A549 (cell line): ENCODE data around the gene CCDC57. TPM values are rescaled to one million over a fixed set of nuclear protein-coding genes. Genes with fewer than 3 reads are reported as not detected.
"Not testable (repeated sequence)": the region's sequence is repeated elsewhere in the genome, so short reads cannot be mapped to it uniquely, and the experiment has no call there.

Source experiments
- ATAC-seq, 2 experiments: fragments of 200-7000 bp in 1 of 2; fragments of >200 bp in 1 of 2; cut with Nextera tagmentation in 1 of 2; cut with Tn5 transposase in 1 of 2; 3 replicates each; pipeline versions ENCODE4 v1.8.0 to v1.9.1; 2018 to 2020; ENCODE audit warnings: mild to moderate bottlenecking in 1 of 2, moderate library complexity in 1 of 2
- CTCF ChIA-PET: fragments of 300-600 bp; sonication (Branson Sonifier 250); formaldehyde crosslinking; extraction: SDS; loops from one replicate; lab custom pipeline; 2021; ENCODE audit warnings: antibody characterized with exemption, inconsistent platforms; lab: Yijun Ruan, JAX
- POLR2A ChIA-PET: fragments of 350-600 bp; formaldehyde crosslinking; extraction: SDS; loops from one replicate; lab custom pipeline; 2021; ENCODE audit warnings: antibody characterized with exemption, inconsistent platforms; lab: Yijun Ruan, JAX
- DNase-seq, 2 experiments: peaks; one replicate each; pipeline versions ENCODE4 v3.0.0 to v3.0.0-alpha.2; 2011 to 2016; ENCODE audit warnings: low read depth in 1 of 2, low spot score in 1 of 2
- FAIRE-seq: peaks from 2 replicates; lab custom pipeline; 2011; peaks lifted over from hg19 to GRCh38; lab: Jason Lieb, UNC
- H3K27ac ChIP-seq, 2 experiments: fragments of >200 bp; sonication (Bioruptor Twin); formaldehyde crosslinking; 3 replicates each; pipeline ENCODE4 v1.5.1; 2016 to 2017
- H3K4me1 ChIP-seq: fragments of >200 bp; sonication (Bioruptor Twin); formaldehyde crosslinking; 3 replicates; pipeline ENCODE4 v1.6.1; 2016
- H3K4me2 ChIP-seq: fragments of >200 bp; sonication (Bioruptor Twin); formaldehyde crosslinking; 3 replicates; pipeline ENCODE4 v1.6.1; 2016
- H3K4me3 ChIP-seq: fragments of >200 bp; sonication (Bioruptor Twin); formaldehyde crosslinking; 3 replicates; pipeline ENCODE4 v1.5.1; 2016
- H3K9me3 ChIP-seq: fragments of >200 bp; sonication (Bioruptor Twin); formaldehyde crosslinking; 3 replicates; pipeline ENCODE4 v1.6.1; 2016
- ATOH8 ChIP-seq: fragments of 250-450 bp; sonication (Bioruptor Pico); IDR thresholded peaks from 2 replicates; pipeline ENCODE4 v1.5.0; 2020; ENCODE audit warnings: low read depth, mild to moderate bottlenecking, moderate library complexity
- CBX8 ChIP-seq: fragments of 200-600 bp; sonication (generic); IDR thresholded peaks from 2 replicates; pipeline ENCODE4 v1.6.1; 2016
- CHD4 ChIP-seq: fragments of 200-600 bp; sonication (generic); IDR thresholded peaks from 2 replicates; pipeline ENCODE4 v1.6.1; 2016; ENCODE audit warnings: antibody characterized with exemption, mild to moderate bottlenecking, borderline replicate concordance
- CTCF ChIP-seq: fragments of >200 bp; sonication (Bioruptor Twin); formaldehyde crosslinking; IDR thresholded peaks from 3 replicates; pipeline ENCODE4 v1.5.1; 2016
- E2F6 ChIP-seq: IDR thresholded peaks from 2 replicates; pipeline ENCODE4 v1.6.1; 2012; ENCODE audit warnings: low read depth, borderline replicate concordance
- FOSL2 ChIP-seq, 2 experiments: fragments of 450-650 bp in 1 of 2; fragments of >200 bp in 1 of 2; sonication (Bioruptor Twin) in 1 of 2; formaldehyde crosslinking; IDR thresholded peaks; 2 replicates each; pipeline versions ENCODE4 v1.5.0 to v1.6.1; 2016 to 2020; ENCODE audit warnings: mild to moderate bottlenecking in 1 of 2, moderate library complexity in 1 of 2
- FOXS1 ChIP-seq: fragments of 250-450 bp; sonication (Bioruptor Pico); IDR thresholded peaks from 2 replicates; pipeline ENCODE4 v1.5.0; 2020; ENCODE audit warnings: mild to moderate bottlenecking, moderate library complexity
- HDAC2 ChIP-seq: fragments of 200-600 bp; sonication (generic); IDR thresholded peaks from 2 replicates; pipeline ENCODE4 v1.6.1; 2016
- HES2 ChIP-seq: fragments of >200 bp; sonication (Bioruptor Twin); formaldehyde crosslinking; IDR thresholded peaks from 2 replicates; pipeline ENCODE4 v1.6.1; 2016
- HOXA7 ChIP-seq: fragments of 250-450 bp; sonication (Bioruptor Pico); IDR thresholded peaks from 2 replicates; pipeline ENCODE4 v1.5.0; 2020; ENCODE audit warnings: mild to moderate bottlenecking, moderate library complexity
- JUNB ChIP-seq: fragments of >200 bp; sonication (Bioruptor Twin); formaldehyde crosslinking; IDR thresholded peaks from 2 replicates; pipeline ENCODE4 v1.6.1; 2016
- MAFK ChIP-seq: fragments of 450-650 bp; IDR thresholded peaks from 2 replicates; pipeline ENCODE4 v1.6.1; 2014; ENCODE audit not compliant: partially characterized antibody
- NPAS2 ChIP-seq: fragments of 250-450 bp; sonication (Bioruptor Pico); IDR thresholded peaks from 2 replicates; pipeline ENCODE4 v1.8.0; 2022; ENCODE audit warnings: mild to moderate bottlenecking, moderate library complexity, borderline replicate concordance
- PBX3 ChIP-seq: IDR thresholded peaks from 2 replicates; pipeline ENCODE4 v1.6.1; 2012
- POLR2AphosphoS2 ChIP-seq: conservative IDR thresholded peaks from 2 replicates; pipeline ENCODE4 v1.6.1; 2012; ENCODE audit warnings: low read length, improper control_type of control experiment, inconsistent platforms
- RAD21 ChIP-seq, 2 experiments: fragments of >200 bp in 1 of 2; sonication (Bioruptor Twin) in 1 of 2; formaldehyde crosslinking in 1 of 2; IDR thresholded peaks in 1 of 2; conservative IDR thresholded peaks in 1 of 2; 2 replicates in 1 of 2; 3 replicates in 1 of 2; pipeline ENCODE4 v1.6.1; 2012 to 2018; ENCODE audit warnings: inconsistent platforms in 1 of 2
- RARB ChIP-seq: fragments of 250-450 bp; sonication (Bioruptor Pico); IDR thresholded peaks from 2 replicates; pipeline ENCODE4 v1.8.0; 2021; ENCODE audit warnings: mild to moderate bottlenecking, moderate library complexity
- SMC3 ChIP-seq: fragments of >200 bp; sonication (Bioruptor Twin); formaldehyde crosslinking; IDR thresholded peaks from 3 replicates; pipeline ENCODE4 v1.6.1; 2018; ENCODE audit warnings: inconsistent platforms
- TP53 ChIP-seq: fragments of 250-450 bp; sonication (Bioruptor Pico); IDR thresholded peaks from 2 replicates; pipeline ENCODE4 v1.5.0; 2021; ENCODE audit warnings: mild to moderate bottlenecking, moderate library complexity
- USF2 ChIP-seq: fragments of 450-650 bp; IDR thresholded peaks from 2 replicates; pipeline ENCODE4 v1.6.1; 2014; ENCODE audit warnings: antibody characterized with exemption
- ZSCAN20 ChIP-seq: fragments of 250-450 bp; sonication (Bioruptor Pico); IDR thresholded peaks from 2 replicates; pipeline ENCODE4 v1.8.0; 2022; ENCODE audit warnings: mild to moderate bottlenecking, moderate library complexity
- WGBS: methylation state at CpG from one replicate; pipeline ENCODE4 v1.1.6; 2017; ENCODE audit errors: missing lambda C conversion rate; 5-methylcytosine and 5-hydroxymethylcytosine counted together
- polyA plus RNA-seq, 4 experiments: library from polyadenylated mRNA; depleted of rRNA in 3 of 4; stranded (reverse); fragments of >200 nt; fragmentation: RNase III in 1 of 4; extraction: RNeasy Plus Mini Kit Qiagen cat#74134 plus additional on column Dnase treatment in 1 of 4; gene quantifications; 2 replicates in 3 of 4; 3 replicates in 1 of 4; pipeline ENCODE4 v1.2.3, GENCODE V29; 2011 to 2017

CCDC57 gene
- polyA plus RNA-seq, 2 of the 4 experiments (the other 2 are of a cell fraction), result 18.2 to 18.5 TPM

- FAIRE-seq (no peak), ATAC-seq (no peak), DNase-seq (no peak)
- H3K9me3 ChIP-seq, result no peaks in the 10 kb centered on the region
- 0 out of 3 replicates have a peak, but pooled peaks cover 6% of the 10 kb centered on the region for H3K4me1 ChIP-seq
- TF ChIP-seq ZSCAN20 (CRISPR knock-in tag) (no peak), HES2 (no peak), NPAS2 (CRISPR knock-in tag) (no peak), CHD4 (no peak)
- CTCF ChIA-PET, result interaction anchor here (0.8 to 6.9 kb wide), 8 partner anchors 8 to 66 kb away, joined by 3 to 49 read pairs (median 6); no protein-coding TSS in a partner anchor
- no peak overlapping the region for H3K4me3 ChIP-seq
- 96% methylated on average over 14 of the region's 14 CpGs for WGBS
- no peak overlapping the region for H3K27ac ChIP-seq
- POLR2A ChIA-PET, result interaction anchor here (1.2 kb wide), 1 partner anchor 42 kb away, joined by 3 read pairs; no protein-coding TSS in a partner anchor
- H3K4me2 ChIP-seq, result no peak overlapping the region
Measured at GRCh38 chr17:82256242-82256885, 43.7 kb upstream of the CCDC57 start.

GRCh38 chr17:82255402-82255972 is 42.8 kb upstream of the CCDC57 start:
- Histone ChIP-seq H3K4me1 (0 out of 3 replicates have a peak, but pooled peaks cover 6% of the 10 kb centered on the region), H3K9me3 (no peaks in the 10 kb centered on the region), H3K4me3 (no peak overlapping the region), H3K27ac (no peak overlapping the region), H3K4me2 (no peak overlapping the region)
- ATAC-seq, result no peak
- POLR2A ChIA-PET, result interaction anchor here (1.0 to 1.5 kb wide), 2 partner anchors 9 to 12 kb away, joined by 3 to 5 read pairs; no protein-coding TSS in a partner anchor
- FAIRE-seq, result no peak
- WGBS, result 91% methylated on average over 15 of the region's 15 CpGs
- DNase-seq, result no peak
- CTCF ChIA-PET, result interaction anchor here (0.7 to 6.9 kb wide), 9 partner anchors 8 to 67 kb away, joined by 3 to 49 read pairs (median 5); no protein-coding TSS in a partner anchor
- TF ChIP-seq CHD4 (no peak), SMC3 (no peak), TP53 (no peak), MAFK (no peak), HDAC2 (no peak), FOSL2 (IDR thresholded peaks at IDR 0.05) (no peak), FOSL2 (CRISPR knock-in tag; IDR thresholded peaks at IDR 0.05) (no peak), HOXA7 (CRISPR knock-in tag) (no peak), ZSCAN20 (CRISPR knock-in tag) (no peak), JUNB (no peak), CTCF (no peak), FOXS1 (CRISPR knock-in tag) (no peak), CBX8 (no peak), E2F6 (no peak), RARB (CRISPR knock-in tag) (no peak), USF2 (no peak), ATOH8 (CRISPR knock-in tag) (no peak), PBX3 (no peak), POLR2AphosphoS2 (no peak), RAD21 (conservative IDR thresholded peaks at IDR 0.05 in 1 of 2, IDR thresholded peaks at IDR 0.05 in 1 of 2) (no peak)
- TF ChIP-seq, all 56 proteins: peak for 0

GRCh38 chr17:82254746-82255145 is 42.1 kb upstream of the CCDC57 start:
- FAIRE-seq, H3K4me2 ChIP-seq, H3K4me1 ChIP-seq, H3K4me3 ChIP-seq, DNase-seq, ATAC-seq, H3K9me3 ChIP-seq, H3K27ac ChIP-seq: not testable (repeated sequence)
- ChIA-PET CTCF (interaction anchor here (0.7 to 6.9 kb wide), 9 partner anchors 8 to 66 kb away, joined by 3 to 49 read pairs (median 5); no protein-coding TSS in a partner anchor), POLR2A (interaction anchor here (0.6 to 1.5 kb wide), 3 partner anchors 10 to 13 kb away, joined by 3 to 5 read pairs (median 3); no protein-coding TSS in a partner anchor)
- WGBS, result 97% methylated on average over 27 of the region's 33 CpGs

- H3K9me3 ChIP-seq, FAIRE-seq, H3K27ac ChIP-seq, ATAC-seq, H3K4me2 ChIP-seq, H3K4me3 ChIP-seq, DNase-seq: not testable (repeated sequence)
- ChIA-PET CTCF (interaction anchor here (0.7 to 6.9 kb wide), 6 partner anchors 11 to 46 kb away, joined by 3 to 49 read pairs (median 8); no protein-coding TSS in a partner anchor), POLR2A (interaction anchor here (0.6 to 1.5 kb wide), 3 partner anchors 12 to 175 kb away, joined by 3 to 5 read pairs (median 5); no protein-coding TSS in a partner anchor)
- WGBS, result 95% methylated on average over 34 of the region's 39 CpGs
- H3K4me1 ChIP-seq, result peaks cover 10% of the 10 kb centered on the region; the same call in 1 of the 3 replicates
Measured at GRCh38 chr17:82254096-82254495, 41.5 kb upstream of the CCDC57 start.
